Prostate gland (tissue), 2 donors: ENCODE measurements around the gene LTV1. TPM values are rescaled to one million over a fixed set of nuclear protein-coding genes. Genes with fewer than 3 reads are reported as not detected.

Source experiments
- DNase-seq: peaks from one replicate; pipeline ENCODE4 v3.0.0-alpha.2; 2019; ENCODE audit warnings: low spot score
- H3K27ac ChIP-seq, 2 donors: fragments of 200-600 bp; sonication (generic); 2 replicates each; pipeline ENCODE4 v1.5.1; 2017 to 2019
- H3K27me3 ChIP-seq: fragments of 200-600 bp; sonication (generic); replicated peaks from 2 replicates; pipeline ENCODE4 v1.5.1; 2019; ENCODE audit not compliant: insufficient read depth
- H3K36me3 ChIP-seq, 2 donors: fragments of 200-600 bp; sonication (generic); 1 replicate in 1 of 2; 2 replicates in 1 of 2; pipeline versions ENCODE4 v1.5.1 to v1.8.1; 2017 to 2019
- H3K4me1 ChIP-seq: fragments of 200-600 bp; sonication (generic); replicated peaks from 2 replicates; pipeline ENCODE4 v1.5.1; 2019
- H3K4me3 ChIP-seq, 2 donors: fragments of 200-600 bp; sonication (generic); 2 replicates each; pipeline ENCODE4 v1.5.1; 2017 to 2019
- H3K9me3 ChIP-seq: fragments of 200-600 bp; sonication (generic); 2 replicates; pipeline ENCODE4 v1.5.1; 2017
- CTCF ChIP-seq, 4 experiments: fragments of 200-600 bp in 2 of 4; fragments of 450-650 bp in 2 of 4; sonication (generic) in 2 of 4; IDR thresholded peaks; 1 replicate in 3 of 4; 2 replicates in 1 of 4; pipeline ENCODE4 v1.5.1; 2016 to 2019; ENCODE audit warnings: antibody characterized with exemption in 4 of 4, mild to moderate bottlenecking in 2 of 4, moderate library complexity in 2 of 4
- POLR2A ChIP-seq: fragments of 450-650 bp; IDR thresholded peaks from one replicate; pipeline ENCODE4 v1.6.1; 2016; ENCODE audit warnings: antibody characterized with exemption, mild to moderate bottlenecking
- POLR2AphosphoS5 ChIP-seq: sonication (generic); formaldehyde crosslinking; IDR thresholded peaks from one replicate; pipeline ENCODE4 v1.6.1; 2017; ENCODE audit warnings: antibody characterized with exemption
- WGBS: methylation state at CpG from one replicate; pipeline ENCODE4 v1.1.5; 2018; 5-methylcytosine and 5-hydroxymethylcytosine counted together
- intact Hi-C: fragments of 100-400 bp; cut with DNase I; formaldehyde crosslinking; loops from one replicate; pipeline ENCODE4 v1.14.2; 2022
- total RNA-seq, 2 donors: library from RNA; depleted of rRNA; stranded (reverse); fragments of >200 nt; gene quantifications; one replicate each; pipeline ENCODE4 v1.1.0, GENCODE V29; 2016

Gene LTV1
- total RNA-seq, 2 donors from 2014 or later: 7.8 to 14.4 TPM

- no peak overlapping the region for H3K4me3 ChIP-seq
- no peaks in the 10 kb centered on the region for H3K27me3 ChIP-seq
- intact Hi-C loops: no loop called here
- TF ChIP-seq CTCF (IDR thresholded peaks at IDR 0.05) (no peak), POLR2A (no peak), POLR2AphosphoS5 (no peak)
- H3K27ac ChIP-seq: no peak overlapping the region
- no peaks in the 10 kb centered on the region for H3K36me3 ChIP-seq
- DNase-seq: no peak
- H3K9me3 ChIP-seq: no peaks in the 10 kb centered on the region
- no peaks in the 10 kb centered on the region for H3K4me1 ChIP-seq
These were observed 14.6 kb upstream of the LTV1 start for GRCh38 chr6:143828572-143828971.

GRCh38 chr6:143836150-143836549 lies 7.0 kb upstream of the LTV1 start:
- WGBS: 42% methylated on average over 2 of the region's 2 CpGs
- DNase-seq: no peak

GRCh38 chr6:143838395-143838794 lies 4.7 kb upstream of the LTV1 start:
- no peak overlapping the region for H3K27ac ChIP-seq
- intact Hi-C loops: no loop called here
- no peaks in the 10 kb centered on the region for H3K27me3 ChIP-seq
- no peak for TF ChIP-seq CTCF (IDR thresholded peaks at IDR 0.05)
- TF ChIP-seq POLR2A: no peak
- no peak for TF ChIP-seq POLR2AphosphoS5
- 78% methylated on average over 5 of the region's 5 CpGs for WGBS
- H3K4me1 ChIP-seq: no peaks in the 10 kb centered on the region
- H3K9me3 ChIP-seq: no peaks in the 10 kb centered on the region
- DNase-seq: no peak
- no peaks in the 10 kb centered on the region for H3K36me3 ChIP-seq
- H3K4me3 ChIP-seq: no peak overlapping the region

More at GRCh38 chr6:143836150-143836549, 7.0 kb upstream of the LTV1 start:
- no peak overlapping the region for H3K4me3 ChIP-seq
- no peak overlapping the region for H3K27ac ChIP-seq
- no peak for TF ChIP-seq POLR2A
- no peak for TF ChIP-seq CTCF (IDR thresholded peaks at IDR 0.05)
- TF ChIP-seq POLR2AphosphoS5: no peak
- H3K4me1 ChIP-seq: no peaks in the 10 kb centered on the region
- no peaks in the 10 kb centered on the region for H3K9me3 ChIP-seq
- intact Hi-C loops: no loop called here
- H3K36me3 ChIP-seq: no peaks in the 10 kb centered on the region
- H3K27me3 ChIP-seq: no peaks in the 10 kb centered on the region

GRCh38 chr6:143839196-143839595 lies 3.9 kb upstream of the LTV1 start:
- H3K36me3 ChIP-seq: no peaks in the 10 kb centered on the region
- H3K4me1 ChIP-seq: peaks cover 5% of the 10 kb centered on the region
- H3K27me3 ChIP-seq: no peaks in the 10 kb centered on the region
- no peaks in the 10 kb centered on the region for H3K9me3 ChIP-seq
- no peak overlapping the region for H3K4me3 ChIP-seq
- H3K27ac ChIP-seq: no peak overlapping the region
- 50% methylated on average over 4 of the region's 4 CpGs for WGBS
- TF ChIP-seq CTCF (IDR thresholded peaks at IDR 0.05): no peak
- intact Hi-C loops: no loop called here
- DNase-seq: no peak

GRCh38 chr6:143840595-143841265 lies 2.4 kb upstream of the LTV1 start:
- no peaks in the 10 kb centered on the region for H3K36me3 ChIP-seq
- H3K27ac ChIP-seq: no peak overlapping the region
- 93% methylated on average over 6 of the region's 6 CpGs for WGBS
- H3K27me3 ChIP-seq: no peaks in the 10 kb centered on the region
- intact Hi-C loops: loop anchor here (5.0 to 10.0 kb wide), 4 partner anchors 63 to 374 kb away; partner anchors contain the start of gene PHACTR2
- TF ChIP-seq POLR2AphosphoS5 (no peak), CTCF (IDR thresholded peaks at IDR 0.05) (no peak), POLR2A (no peak)
- H3K4me3 ChIP-seq: no peak overlapping the region
- no peaks in the 10 kb centered on the region for H3K9me3 ChIP-seq
- DNase-seq: no peak
- H3K4me1 ChIP-seq: peaks cover 5% of the 10 kb centered on the region
